ENCODE measurements around the gene PRKCH.
"Not testable (repeated sequence)": the region's sequence is repeated elsewhere in the genome, so short reads cannot be mapped to it uniquely, and the experiment has no call there.

The PRKCH gene

GRCh38 chr14:61308701-61309100 lies 12.7 kb upstream of the PRKCH start:
- DNase-seq, result not testable (repeated sequence)

GRCh38 chr14:61315313-61315712 lies 6.1 kb upstream of the PRKCH start:
- no peak for DNase-seq

- DNase-seq, result no peak
Measured at GRCh38 chr14:61319086-61319485, 2.3 kb upstream of the PRKCH start.

DNA sequence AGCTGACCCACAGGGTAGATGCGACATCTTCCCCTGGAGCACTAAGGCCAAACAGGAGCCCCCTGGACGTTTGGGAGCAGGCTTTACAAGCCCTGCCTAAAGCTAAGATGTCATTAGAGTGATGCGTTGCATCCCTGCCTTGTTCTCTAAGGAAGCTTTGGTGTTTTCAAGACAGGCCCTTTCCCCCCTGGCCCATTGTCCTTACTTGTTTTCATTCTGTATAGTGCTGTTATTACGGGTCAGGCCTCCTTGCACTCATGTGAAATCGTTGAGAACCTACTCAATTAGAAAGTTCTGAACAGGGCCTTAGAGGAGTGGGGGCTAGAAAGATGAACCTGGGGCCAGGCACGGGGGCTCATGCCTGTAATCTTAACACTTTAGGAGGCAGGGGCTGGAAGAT lies 1.7 kb upstream of the PRKCH start:
- DNase-seq, result no peak

DNA sequence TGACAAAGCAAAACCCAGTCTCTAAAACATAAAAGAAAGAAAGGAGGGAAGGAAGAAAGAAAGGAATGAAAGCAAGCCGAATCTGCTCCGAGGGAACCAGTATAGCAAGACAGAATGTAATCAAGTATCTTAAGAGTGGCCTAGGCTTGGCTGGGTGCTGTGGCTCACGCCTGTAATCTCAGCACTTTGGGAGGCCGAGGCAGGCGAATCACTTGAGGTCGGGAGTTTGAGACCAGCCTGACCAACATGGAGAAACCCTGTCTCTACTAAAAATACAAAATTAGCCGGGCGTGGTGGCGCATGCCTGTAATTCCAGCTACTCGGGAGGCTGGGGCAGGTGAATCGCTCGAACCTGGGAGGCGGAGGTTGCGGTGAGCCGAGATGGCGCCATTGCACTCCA lies 1.2 kb upstream of the PRKCH start:
- DNase-seq, result not testable (repeated sequence)

DNA sequence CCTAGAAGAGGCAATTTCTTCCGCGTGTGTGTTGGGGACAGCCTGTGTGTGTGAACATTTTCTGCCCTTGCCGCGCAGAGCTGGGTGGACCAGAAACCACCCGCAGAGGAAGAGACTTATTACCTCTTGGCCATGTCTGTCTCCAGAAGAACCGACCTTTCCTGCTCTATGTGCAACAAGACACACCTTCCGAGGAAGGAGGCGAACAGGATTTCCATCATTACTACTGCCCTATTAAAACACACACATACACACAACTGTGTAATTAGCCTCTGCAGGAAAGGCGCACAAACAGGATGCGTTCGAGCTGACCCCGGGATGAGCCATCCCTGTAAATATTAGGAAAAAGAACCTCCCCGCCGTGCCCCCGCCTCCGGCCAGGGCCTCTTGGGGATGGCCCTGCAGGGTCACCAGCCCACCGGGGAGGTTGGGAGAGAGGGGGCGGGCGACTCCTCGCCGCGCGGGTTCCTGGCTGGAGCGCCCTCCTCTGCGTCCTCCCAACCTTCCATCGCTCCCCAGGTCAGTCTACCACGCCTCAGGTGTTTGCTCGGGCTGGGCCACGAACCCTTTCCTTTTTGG lies 484 bp upstream of the PRKCH start:
- DNase-seq, result no peak

DNA sequence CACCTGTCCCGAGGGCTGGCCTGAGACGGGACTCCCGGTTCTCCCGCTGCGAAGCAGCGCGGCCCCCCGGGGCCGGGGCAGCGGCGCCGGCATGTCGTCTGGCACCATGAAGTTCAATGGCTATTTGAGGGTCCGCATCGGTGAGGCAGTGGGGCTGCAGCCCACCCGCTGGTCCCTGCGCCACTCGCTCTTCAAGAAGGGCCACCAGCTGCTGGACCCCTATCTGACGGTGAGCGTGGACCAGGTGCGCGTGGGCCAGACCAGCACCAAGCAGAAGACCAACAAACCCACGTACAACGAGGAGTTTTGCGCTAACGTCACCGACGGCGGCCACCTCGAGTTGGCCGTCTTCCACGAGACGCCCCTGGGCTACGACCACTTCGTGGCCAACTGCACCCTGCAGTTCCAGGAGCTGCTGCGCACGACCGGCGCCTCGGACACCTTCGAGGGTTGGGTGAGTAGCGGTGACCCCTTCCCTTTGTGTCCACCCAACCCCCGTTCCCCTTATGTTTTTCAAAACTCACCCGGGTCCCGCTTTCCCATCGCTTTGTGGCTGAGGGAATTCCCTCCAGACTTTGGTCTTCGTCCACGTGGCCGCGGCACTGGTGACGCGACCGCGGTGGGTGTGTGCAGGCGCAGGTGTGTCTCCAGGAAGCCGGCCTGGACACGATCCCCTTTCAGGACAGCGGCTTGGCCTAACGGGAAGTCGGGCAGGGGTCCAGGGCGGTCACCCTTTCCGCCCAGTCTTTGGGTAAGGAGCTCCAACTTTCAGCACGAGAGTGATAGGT lies 826 bp downstream of the PRKCH start:
- DNase-seq, result no peak

GRCh38 chr14:61322799-61323290 lies 1.5 kb downstream of the PRKCH start:
- DNase-seq, result no peak

- DNase-seq, result no peak
Measured at GRCh38 chr14:61323970-61324369, 2.6 kb downstream of the PRKCH start.

- no peak for DNase-seq
Measured at GRCh38 chr14:61325166-61325565, 3.8 kb downstream of the PRKCH start.

DNA sequence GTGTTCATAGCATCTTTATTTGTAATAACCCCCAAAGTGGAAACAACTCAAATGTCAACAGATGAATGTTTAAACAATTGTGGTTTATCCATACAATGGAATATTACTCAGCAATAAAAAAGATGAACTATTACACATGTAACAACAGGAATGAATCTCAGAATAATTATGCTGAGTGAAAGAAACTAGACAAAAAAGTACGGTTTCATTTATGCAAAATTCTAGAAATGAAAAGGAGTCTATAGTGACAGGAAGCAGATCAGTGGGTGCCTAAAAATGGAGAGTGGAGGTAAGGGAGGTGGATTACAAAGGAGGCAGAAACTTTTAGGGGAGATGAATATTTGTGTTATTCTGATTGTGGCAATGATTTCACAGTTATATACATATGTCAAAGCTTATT lies 4.8 kb downstream of the PRKCH start:
- no peak for DNase-seq

DNA sequence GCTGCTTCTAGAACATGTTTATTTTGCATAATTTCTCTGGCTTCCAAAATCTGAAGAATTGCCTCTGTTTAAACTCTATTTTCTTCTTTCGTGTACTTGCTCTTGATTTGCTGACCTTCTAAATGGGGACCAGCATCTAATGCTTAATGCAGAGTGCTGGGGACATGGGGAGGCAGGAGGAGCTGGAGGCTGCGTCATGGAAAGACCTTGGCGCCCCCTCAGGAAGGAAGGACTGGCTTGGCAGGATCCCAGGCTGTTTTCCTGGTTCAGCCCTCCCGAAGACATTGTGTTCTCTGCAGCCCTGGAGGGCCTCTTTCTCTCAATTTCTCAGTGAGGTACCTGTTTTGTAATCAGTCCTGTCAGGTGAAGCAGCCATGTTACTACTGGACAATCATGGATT lies 5.5 kb downstream of the PRKCH start:
- DNase-seq, result no peak

- no peak for DNase-seq
Measured at GRCh38 chr14:61328626-61329262, 7.4 kb downstream of the PRKCH start.

DNA sequence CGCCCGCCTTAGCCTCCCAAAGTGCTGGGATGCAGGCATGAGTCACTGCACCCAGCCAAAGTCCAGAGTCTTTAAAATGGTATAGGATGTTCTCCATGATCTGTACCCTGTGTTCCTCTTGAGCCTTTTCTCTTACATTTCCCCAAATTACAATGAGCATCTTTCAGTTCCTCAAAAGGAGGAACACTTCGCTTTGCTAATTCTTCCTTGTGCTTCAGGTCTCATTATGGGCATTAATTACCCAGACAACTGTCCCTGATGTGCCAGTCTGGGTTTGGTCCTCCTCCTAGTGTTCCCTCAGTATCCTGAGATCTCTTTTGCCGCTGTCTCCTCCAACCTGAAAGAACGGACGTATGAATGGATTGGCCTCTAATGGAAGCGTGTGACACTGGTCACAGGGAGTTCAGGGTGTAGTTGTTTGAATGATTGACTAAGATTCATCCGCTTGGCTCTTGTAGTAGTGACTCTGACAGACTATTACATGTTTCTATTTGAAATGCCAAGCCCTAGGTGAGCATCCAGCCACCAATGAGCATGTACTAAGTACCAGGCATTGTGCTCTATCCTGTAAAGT lies 8.2 kb downstream of the PRKCH start:
- DNase-seq, result no peak

DNA sequence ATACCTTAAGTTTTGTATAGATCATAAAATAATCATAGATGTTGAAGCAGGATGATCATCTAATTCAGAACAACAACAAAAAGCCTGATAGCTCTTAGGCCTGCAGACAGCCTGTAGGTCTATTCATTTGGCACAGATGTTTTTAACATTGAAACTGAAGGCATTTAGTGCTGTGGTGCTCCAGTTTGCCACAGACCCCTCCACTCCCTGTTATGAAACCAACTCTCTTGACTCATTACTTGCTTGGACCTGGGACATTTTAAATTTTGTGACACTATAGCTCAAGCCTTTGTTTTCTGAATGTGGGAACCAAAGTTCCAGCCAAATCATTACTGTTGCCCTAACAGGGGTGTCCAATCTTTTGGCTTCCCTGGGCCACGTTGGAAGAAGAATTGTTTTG lies 9.1 kb downstream of the PRKCH start:
- DNase-seq, result no peak

DNA sequence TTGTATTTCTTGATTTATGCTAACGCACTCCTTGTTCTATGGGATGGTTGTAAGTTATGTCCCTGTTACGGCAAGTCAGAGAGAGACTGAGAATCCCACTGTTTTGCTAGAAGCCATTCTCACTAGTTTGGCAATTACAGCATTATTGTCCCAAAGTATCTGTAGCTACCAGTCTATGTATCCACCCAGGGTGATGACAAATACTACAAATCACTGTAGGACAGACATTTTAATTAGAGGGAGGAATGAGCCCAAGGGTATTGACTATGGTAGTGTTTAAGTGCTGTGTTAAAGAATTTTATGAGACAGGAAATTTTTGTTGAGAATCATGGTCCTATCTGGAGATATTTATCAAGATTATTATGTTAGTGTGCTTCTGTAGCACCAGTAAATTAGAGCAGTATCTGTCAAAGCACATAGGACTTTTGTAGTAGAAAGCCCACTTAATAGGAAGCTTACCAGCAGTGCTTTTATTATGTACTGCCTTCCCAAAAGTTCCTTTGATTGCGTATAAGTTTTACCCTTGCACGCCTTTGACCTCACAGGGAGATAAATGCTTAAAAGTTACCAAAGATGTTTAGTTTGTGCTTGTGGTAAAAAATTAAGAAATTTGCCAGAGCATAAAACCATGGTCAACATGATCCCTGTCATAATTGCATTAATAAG lies 10.7 kb downstream of the PRKCH start:
- no peak for DNase-seq

DNA sequence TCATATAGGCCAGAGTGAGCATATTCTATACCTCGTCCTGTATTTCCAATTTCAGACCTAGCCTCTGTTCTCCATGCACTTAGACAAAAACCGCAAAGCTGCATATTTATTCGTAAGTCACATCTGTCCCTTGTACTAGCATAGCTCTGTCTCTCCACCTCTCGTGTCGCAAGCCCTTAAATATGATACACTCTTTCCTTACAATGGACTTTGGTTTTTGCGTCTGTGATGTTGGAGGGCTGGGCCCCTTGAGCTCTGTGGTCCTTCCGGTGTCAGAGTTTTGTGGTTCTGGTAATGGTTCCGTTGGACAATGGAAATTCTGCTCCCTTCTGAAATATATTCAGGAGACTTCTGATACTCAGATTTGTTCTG lies 11.3 kb downstream of the PRKCH start:
- no peak for DNase-seq

- DNase-seq, result no peak
Measured at GRCh38 chr14:61333087-61333486, 11.7 kb downstream of the PRKCH start.

DNA sequence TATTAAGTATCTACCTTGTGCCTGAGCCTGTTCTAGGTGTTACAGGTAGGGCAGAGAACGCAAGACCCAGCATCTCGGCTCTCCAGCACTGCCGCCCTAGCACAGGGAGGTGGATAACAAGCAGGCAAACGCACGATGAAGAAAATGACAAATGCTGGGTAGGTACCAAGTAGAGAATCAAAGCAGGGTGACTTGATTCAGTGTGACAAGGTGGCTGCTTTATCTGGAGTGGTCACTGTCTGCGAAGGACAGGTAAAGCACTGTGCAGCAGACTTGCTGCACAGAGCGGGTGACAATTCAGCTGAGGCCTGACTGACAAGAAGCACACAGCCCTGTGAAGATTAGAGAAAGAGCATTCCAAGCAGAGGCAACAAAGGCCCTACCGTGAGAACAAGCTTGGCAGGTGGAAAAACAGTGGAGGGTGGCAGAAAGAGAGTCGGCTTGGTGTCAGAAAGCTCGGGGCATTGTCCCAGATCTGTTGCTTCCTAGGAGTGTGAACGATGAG lies 12.9 kb downstream of the PRKCH start:
- DNase-seq, result no peak

- no peak for DNase-seq
Measured at GRCh38 chr14:61335049-61335448, 13.7 kb downstream of the PRKCH start.

GRCh38 chr14:61335671-61336275 lies 14.4 kb downstream of the PRKCH start:
- DNase-seq, result no peak

- no peak for DNase-seq
Measured at GRCh38 chr14:61337893-61338292, 16.5 kb downstream of the PRKCH start.

DNA sequence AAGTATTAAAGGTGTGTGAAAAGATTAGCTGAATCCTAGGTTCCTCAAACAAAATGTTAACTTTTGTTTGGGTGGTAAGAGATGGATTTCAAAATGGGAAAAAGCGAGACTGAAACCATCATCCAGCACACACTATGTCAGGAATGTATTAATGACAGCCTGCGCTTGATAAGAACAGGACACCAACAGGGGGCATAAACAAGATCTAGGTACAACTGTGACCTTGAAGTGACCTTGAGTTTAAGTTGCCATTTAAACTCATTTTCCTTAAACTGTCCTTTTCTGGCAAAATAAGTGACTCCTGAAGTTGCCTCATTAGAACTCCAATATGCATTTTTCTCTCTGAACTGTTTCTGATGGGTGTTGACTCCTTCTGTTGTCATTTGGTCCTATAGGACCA lies 17.1 kb downstream of the PRKCH start:
- no peak for DNase-seq
